ENCODE measurements around the gene RPP21.
A peak's percentile ranks its signal among the peaks of the same experiment; 100 is the strongest.
"Not testable (repeated sequence)": the region's sequence is repeated elsewhere in the genome, so short reads cannot be mapped to it uniquely, and the experiment has no call there.

Gene RPP21

GRCh38 chr6:30331981-30332380 is 13.0 kb upstream of the RPP21 start:
- no peak for DNase-seq

- no peak for DNase-seq
These were observed 10.7 kb upstream of the RPP21 start for GRCh38 chr6:30334075-30334783.

GRCh38 chr6:30340589-30341054 is 4.3 kb upstream of the RPP21 start:
- DNase-seq, result no peak

- DNase-seq, result no peak
These were observed 3.7 kb upstream of the RPP21 start for GRCh38 chr6:30341218-30341617.

GRCh38 chr6:30341728-30342127 is 3.2 kb upstream of the RPP21 start:
- no peak for DNase-seq

- DNase-seq, result no peak
These were observed 627 bp upstream of the RPP21 start for GRCh38 chr6:30344191-30344867.

GRCh38 chr6:30345852-30346251 is 896 bp downstream of the RPP21 start:
- DNase-seq, result no peak

- DNase-seq, result no peak
These were observed 4.0 kb downstream of the RPP21 start for GRCh38 chr6:30348957-30349356.

- no peak for DNase-seq
These were observed 4.6 kb downstream of the RPP21 start for GRCh38 chr6:30349421-30350177.

GRCh38 chr6:30350524-30350923 is 5.6 kb downstream of the RPP21 start:
- no peak for DNase-seq

- no peak for DNase-seq
These were observed 7.6 kb downstream of the RPP21 start for GRCh38 chr6:30352550-30352949.

- no peak for DNase-seq
These were observed 10.3 kb downstream of the RPP21 start for GRCh38 chr6:30355281-30355680.

GRCh38 chr6:30356536-30356935 is 11.6 kb downstream of the RPP21 start:
- DNase-seq, result no peak

- DNase-seq, result peak; percentile 2
These were observed 13.0 kb downstream of the RPP21 start for GRCh38 chr6:30357678-30358540.

GRCh38 chr6:30359276-30359675 is 14.3 kb downstream of the RPP21 start:
- no peak for DNase-seq

- no peak for DNase-seq
These were observed 15.2 kb downstream of the RPP21 start for GRCh38 chr6:30360139-30360538.

- DNase-seq, result no peak
These were observed 16.7 kb downstream of the RPP21 start for GRCh38 chr6:30361661-30362060.

GRCh38 chr6:30363459-30363858 is 18.5 kb downstream of the RPP21 start:
- no peak for DNase-seq

GRCh38 chr6:30364591-30364990 is 19.6 kb downstream of the RPP21 start:
- no peak for DNase-seq

GRCh38 chr6:30369280-30369679 is 24.3 kb downstream of the RPP21 start:
- DNase-seq, result not testable (repeated sequence)

- DNase-seq, result no peak
These were observed 33.5 kb downstream of the RPP21 start for GRCh38 chr6:30378290-30378937.

- no peak for DNase-seq
These were observed 35.5 kb downstream of the RPP21 start for GRCh38 chr6:30380464-30380863.

Data from NCI-H510A (cell line).